Measurements from ENCODE around the gene ATF7. TPM values are rescaled to one million over a fixed set of nuclear protein-coding genes. Genes with fewer than 3 reads are reported as not detected.

The ATF7 gene
- total and polyA plus RNA-seq, 2 donors (not counting 1 experiment from before 2014, with no cell fraction given): 15.7 to 42.2 TPM

DNA sequence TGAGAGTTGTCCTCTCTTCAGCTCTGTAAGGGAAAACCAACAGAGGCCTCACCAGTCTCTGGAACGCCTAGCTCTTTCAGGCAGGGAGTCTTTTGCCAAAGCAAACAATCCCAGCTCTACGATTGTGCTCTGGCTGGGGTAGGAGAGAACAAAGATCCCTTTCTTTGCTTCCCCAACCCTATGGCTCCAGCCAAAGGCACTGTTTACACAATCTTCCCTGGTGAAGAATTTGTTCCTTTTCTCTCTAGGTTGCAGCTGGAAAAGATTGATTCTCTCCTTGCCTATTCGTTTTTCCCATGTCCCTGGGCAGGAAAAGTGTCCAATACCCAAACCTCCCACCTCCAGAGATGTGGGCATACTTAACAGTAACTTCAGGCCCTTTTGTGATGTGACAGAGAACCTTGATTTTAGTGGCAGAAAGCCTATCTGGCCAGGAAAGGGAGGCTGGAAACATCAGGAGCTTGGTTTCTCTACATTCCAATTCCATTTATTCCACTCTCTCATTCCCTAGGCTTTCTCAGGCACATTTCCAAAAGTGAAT lies 32.9 kb upstream of the ATF7 start:
- H3K4me3 ChIP-seq (ENCODE audit: control extremely low read depth in 1 of 5, extremely low read depth in 1 of 5, insufficient read depth in 1 of 5, low read depth in 2 of 5, low read length in 4 of 5): no peak overlapping the region
- Mint-ChIP-seq H3K4me1 (no peaks in the 10 kb centered on the region), H3K27me3 (no peaks in the 10 kb centered on the region), H3K9me3 (ENCODE audit: insufficient read depth) (no peaks in the 10 kb centered on the region), H3K27ac (no peak overlapping the region), H3K4me3 (no peak overlapping the region)
- H3K27ac ChIP-seq (ENCODE audit: low read length in 2 of 2): no peak overlapping the region
- H3K27me3 ChIP-seq (replicated peaks in 1 of 4; ENCODE audit: control extremely low read depth in 1 of 4, control insufficient read depth in 3 of 4, insufficient read depth in 4 of 4, low read length in 3 of 4): no peaks in the 10 kb centered on the region
- H3K4me1 ChIP-seq (ENCODE audit: control insufficient read depth in 2 of 2, insufficient read depth in 2 of 2, low read length in 2 of 2): no peaks in the 10 kb centered on the region
- H3K4me2 ChIP-seq (replicated peaks; ENCODE audit: low read depth, low read length, poor library complexity, severe bottlenecking): no peak overlapping the region
- H3K79me2 ChIP-seq (ENCODE audit: control insufficient read depth, insufficient read depth, low read length): no peaks in the 10 kb centered on the region
- H2AFZ ChIP-seq (ENCODE audit: insufficient read depth, low read depth, low read length, poor library complexity, severe bottlenecking): no peak overlapping the region
- no peaks in the 10 kb centered on the region for H3K9me3 ChIP-seq (ENCODE audit: control extremely low read depth in 1 of 3, control insufficient read depth in 2 of 3, insufficient read depth in 1 of 3, low read length in 2 of 3)
- TF ChIP-seq, protein P1, sequence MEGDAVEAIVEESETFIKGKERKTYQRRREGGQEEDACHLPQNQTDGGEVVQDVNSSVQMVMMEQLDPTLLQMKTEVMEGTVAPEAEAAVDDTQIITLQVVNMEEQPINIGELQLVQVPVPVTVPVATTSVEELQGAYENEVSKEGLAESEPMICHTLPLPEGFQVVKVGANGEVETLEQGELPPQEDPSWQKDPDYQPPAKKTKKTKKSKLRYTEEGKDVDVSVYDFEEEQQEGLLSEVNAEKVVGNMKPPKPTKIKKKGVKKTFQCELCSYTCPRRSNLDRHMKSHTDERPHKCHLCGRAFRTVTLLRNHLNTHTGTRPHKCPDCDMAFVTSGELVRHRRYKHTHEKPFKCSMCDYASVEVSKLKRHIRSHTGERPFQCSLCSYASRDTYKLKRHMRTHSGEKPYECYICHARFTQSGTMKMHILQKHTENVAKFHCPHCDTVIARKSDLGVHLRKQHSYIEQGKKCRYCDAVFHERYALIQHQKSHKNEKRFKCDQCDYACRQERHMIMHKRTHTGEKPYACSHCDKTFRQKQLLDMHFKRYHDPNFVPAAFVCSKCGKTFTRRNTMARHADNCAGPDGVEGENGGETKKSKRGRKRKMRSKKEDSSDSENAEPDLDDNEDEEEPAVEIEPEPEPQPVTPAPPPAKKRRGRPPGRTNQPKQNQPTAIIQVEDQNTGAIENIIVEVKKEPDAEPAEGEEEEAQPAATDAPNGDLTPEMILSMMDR (IDR thresholded peaks at IDR 0.05): no peak
- no peak for TF ChIP-seq EZH2 (IDR thresholded peaks at IDR 0.05; ENCODE audit: borderline replicate concordance, insufficient read depth, low read depth, low read length, poor library complexity, severe bottlenecking)
- H3K36me3 ChIP-seq (replicated peaks in 1 of 2; ENCODE audit: control extremely low read depth in 1 of 2, control insufficient read depth in 1 of 2, extremely low read depth in 1 of 2, insufficient read depth in 2 of 2, low read length in 1 of 2): peaks cover 0 to 4% of the 10 kb centered on the region in 2 experiments
- intact Hi-C loops (cut with micrococcal nuclease): no loop called here
- no peaks in the 10 kb centered on the region for H4K20me1 ChIP-seq (ENCODE audit: control insufficient read depth, insufficient read depth, low read length, poor library complexity, severe bottlenecking)
- H3K9ac ChIP-seq (ENCODE audit: low read length): no peak overlapping the region
- CTCF ChIA-PET: no interaction called here
- ATAC-seq (ENCODE audit: low read depth) (no peak), DNase-seq (no peak)
- WGBS (ENCODE audit: insufficient coverage): no CpG with 5 or more reads among the region's 3 CpGs
- POLR2A ChIA-PET: interaction anchor here (0.7 kb wide), 1 partner anchor 146 kb away, joined by 5 read pairs; no protein-coding TSS in a partner anchor

DNA sequence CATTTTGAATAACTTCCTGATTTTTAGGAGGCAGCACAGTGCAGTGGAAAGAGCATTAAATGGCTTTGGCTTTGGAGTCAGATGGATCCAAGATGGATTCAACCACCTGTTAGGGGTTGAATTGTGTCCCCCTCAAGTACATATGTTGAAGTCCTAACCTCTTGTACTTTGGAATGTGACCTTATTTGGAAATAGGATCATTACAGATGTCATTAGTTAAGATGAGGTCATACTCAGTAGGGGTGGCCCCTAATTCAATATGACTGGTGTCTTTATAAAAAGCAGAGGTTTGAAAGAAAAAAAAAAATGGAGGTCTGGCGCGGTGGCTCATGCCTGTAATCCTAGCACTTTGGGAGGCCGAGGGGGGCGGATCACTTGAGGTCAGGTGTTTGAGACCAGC lies 30.9 kb upstream of the ATF7 start:
- Histone ChIP-seq H3K4me3 (ENCODE audit: control extremely low read depth in 1 of 5, extremely low read depth in 1 of 5, insufficient read depth in 1 of 5, low read depth in 2 of 5, low read length in 4 of 5) (no peak overlapping the region), H3K9me3 (ENCODE audit: control extremely low read depth in 1 of 3, control insufficient read depth in 2 of 3, insufficient read depth in 1 of 3, low read length in 2 of 3) (no peaks in the 10 kb centered on the region), H3K27me3 (replicated peaks in 1 of 4; ENCODE audit: control extremely low read depth in 1 of 4, control insufficient read depth in 3 of 4, insufficient read depth in 4 of 4, low read length in 3 of 4) (no peaks in the 10 kb centered on the region), H2AFZ (ENCODE audit: insufficient read depth, low read depth, low read length, poor library complexity, severe bottlenecking) (no peak overlapping the region), H3K9ac (ENCODE audit: low read length) (no peak overlapping the region), H3K27ac (ENCODE audit: low read length in 2 of 2) (no peak overlapping the region), H3K36me3 (replicated peaks in 1 of 2; ENCODE audit: control extremely low read depth in 1 of 2, control insufficient read depth in 1 of 2, extremely low read depth in 1 of 2, insufficient read depth in 2 of 2, low read length in 1 of 2) (no peaks in the 10 kb centered on the region), H3K4me1 (ENCODE audit: control insufficient read depth in 2 of 2, insufficient read depth in 2 of 2, low read length in 2 of 2) (no peaks in the 10 kb centered on the region), H3K4me2 (replicated peaks; ENCODE audit: low read depth, low read length, poor library complexity, severe bottlenecking) (no peak overlapping the region), H4K20me1 (ENCODE audit: control insufficient read depth, insufficient read depth, low read length, poor library complexity, severe bottlenecking) (no peaks in the 10 kb centered on the region), H3K79me2 (ENCODE audit: control insufficient read depth, insufficient read depth, low read length) (no peaks in the 10 kb centered on the region)
- ChIA-PET CTCF (no interaction called here), POLR2A (no interaction called here)
- ATAC-seq (ENCODE audit: low read depth): no peak
- no peak overlapping the region for H3K27ac Mint-ChIP-seq
- H3K27me3 Mint-ChIP-seq: no peaks in the 10 kb centered on the region
- TF ChIP-seq EZH2 (IDR thresholded peaks at IDR 0.05; ENCODE audit: borderline replicate concordance, insufficient read depth, low read depth, low read length, poor library complexity, severe bottlenecking): no peak
- TF ChIP-seq, protein P1 (IDR thresholded peaks at IDR 0.05): no peak
- no peak overlapping the region for H3K4me3 Mint-ChIP-seq
- no peaks in the 10 kb centered on the region for H3K9me3 Mint-ChIP-seq (ENCODE audit: insufficient read depth)
- intact Hi-C loops (cut with micrococcal nuclease): no loop called here
- WGBS (ENCODE audit: insufficient coverage): no CpG with 5 or more reads among the region's 4 CpGs
- no peak for DNase-seq
- H3K4me1 Mint-ChIP-seq: no peaks in the 10 kb centered on the region

Data from B cell (primary cell).